DOHH2 (cell line): ENCODE results near the gene INHBC.
"Not testable (repeated sequence)": the region's sequence is repeated elsewhere in the genome, so short reads cannot be mapped to it uniquely, and the experiment has no call there.

Experiments
- H3F3A ChIP-seq: fragments of 200-600 bp; sonication (generic), shearing (Covaris generic); 2 replicates; pipeline ENCODE4 v1.6.0; 2016; ENCODE audit warnings: antibody characterized with exemption, mild to moderate bottlenecking; ENCODE audit not compliant: control insufficient read depth, insufficient read depth
- H3K27ac ChIP-seq: fragments of 200-600 bp; sonication (generic); 2 replicates; pipeline ENCODE4 v1.5.1; 2014; ENCODE audit warnings: low read depth, mild to moderate bottlenecking, low read length, moderate library complexity
- H3K27me3 ChIP-seq: fragments of 200-600 bp; sonication (generic); 2 replicates; pipeline ENCODE4 v1.6.1; 2014; ENCODE audit warnings: mild to moderate bottlenecking, low read length, mixed read lengths; ENCODE audit not compliant: control insufficient read depth
- H3K36me3 ChIP-seq: fragments of 200-600 bp; sonication (generic); 2 replicates; pipeline ENCODE4 v1.6.1; 2014; ENCODE audit warnings: mild to moderate bottlenecking, low read length, moderate library complexity, mixed read lengths; ENCODE audit not compliant: control insufficient read depth
- H3K4me1 ChIP-seq: fragments of 200-600 bp; sonication (generic); 2 replicates; pipeline ENCODE4 v1.6.1; 2014; ENCODE audit warnings: mild to moderate bottlenecking, low read length, mixed read lengths; ENCODE audit not compliant: control insufficient read depth
- H3K4me2 ChIP-seq: fragments of 200-600 bp; sonication (generic); 2 replicates; pipeline ENCODE4 v1.6.0; 2014; ENCODE audit warnings: mild to moderate bottlenecking, low read length, moderate library complexity
- H3K4me3 ChIP-seq: fragments of 200-600 bp; sonication (generic); 2 replicates; pipeline ENCODE4 v1.5.1; 2014; ENCODE audit warnings: mild to moderate bottlenecking, low read length, mixed read lengths
- H3K79me2 ChIP-seq: fragments of 200-600 bp; sonication (generic); 2 replicates; pipeline ENCODE4 v1.6.1; 2014; ENCODE audit warnings: mild to moderate bottlenecking, low read length, mixed read lengths; ENCODE audit not compliant: control insufficient read depth
- H3K9me2 ChIP-seq: fragments of 200-600 bp; sonication (generic); replicated peaks from 2 replicates; pipeline ENCODE4 v1.6.1; 2014; ENCODE audit warnings: mild to moderate bottlenecking, low read length, mixed read lengths; ENCODE audit not compliant: control insufficient read depth
- H3K9me3 ChIP-seq: fragments of 200-600 bp; sonication (generic); 2 replicates; pipeline ENCODE4 v1.6.1; 2014; ENCODE audit warnings: antibody characterized with exemption, low read length, mixed read lengths; ENCODE audit not compliant: control insufficient read depth, insufficient read depth
- H4K20me1 ChIP-seq: fragments of 200-600 bp; sonication (generic); 2 replicates; pipeline ENCODE4 v1.6.0; 2014; ENCODE audit warnings: low read depth, mild to moderate bottlenecking, antibody characterized with exemption, low read length, moderate library complexity; ENCODE audit not compliant: control insufficient read depth, insufficient read depth
- CTCF ChIP-seq: fragments of 200-600 bp; sonication (generic); IDR thresholded peaks from one replicate; pipeline ENCODE4 v1.5.1; 2014; ENCODE audit warnings: antibody characterized with exemption, mild to moderate bottlenecking, low read depth, low read length; ENCODE audit not compliant: poor library complexity, severe bottlenecking
- EZH2phosphoT487 ChIP-seq: fragments of 200-600 bp; sonication (generic); IDR thresholded peaks from 2 replicates; pipeline ENCODE4 v1.6.1; 2017; ENCODE audit warnings: borderline replicate concordance, mild to moderate bottlenecking, antibody characterized with exemption, low read length, moderate library complexity, mixed read lengths

The INHBC gene

GRCh38 chr12:57420482-57420881 is 14.1 kb upstream of the INHBC start:
- Histone ChIP-seq H3K4me2 (no peak overlapping the region), H3K9me2 (no peaks in the 10 kb centered on the region), H3K79me2 (peaks cover 84% of the 10 kb centered on the region)

GRCh38 chr12:57426948-57427347 is 7.6 kb upstream of the INHBC start:
- not testable (repeated sequence) for H3F3A ChIP-seq, H3K27me3 ChIP-seq, H3K27ac ChIP-seq, H4K20me1 ChIP-seq, H3K4me3 ChIP-seq, H3K9me3 ChIP-seq, H3K4me2 ChIP-seq, H3K9me2 ChIP-seq
- peaks cover 72% of the 10 kb centered on the region for H3K79me2 ChIP-seq
- peaks cover 23% of the 10 kb centered on the region for H3K4me1 ChIP-seq
- H3K36me3 ChIP-seq: peaks cover 36% of the 10 kb centered on the region

More at GRCh38 chr12:57420482-57420881, 14.1 kb upstream of the INHBC start:
- H3F3A ChIP-seq: no peaks in the 10 kb centered on the region
- no peak overlapping the region for H3K27ac ChIP-seq
- peaks cover 19% of the 10 kb centered on the region for H3K4me1 ChIP-seq
- no peaks in the 10 kb centered on the region for H3K27me3 ChIP-seq
- TF ChIP-seq CTCF: no peak
- no peak for TF ChIP-seq EZH2phosphoT487
- no peaks in the 10 kb centered on the region for H3K9me3 ChIP-seq
- H4K20me1 ChIP-seq: no peaks in the 10 kb centered on the region; the same call in 1 of the 2 replicates
- peaks cover 34% of the 10 kb centered on the region for H3K36me3 ChIP-seq
- no peak overlapping the region for H3K4me3 ChIP-seq

- Histone ChIP-seq H3K27me3 (no peaks in the 10 kb centered on the region), H3K27ac (no peak overlapping the region), H3F3A (peaks cover 3% of the 10 kb centered on the region; the same call in 1 of the 2 replicates), H3K4me3 (peak overlapping the region; percentile 97), H3K4me2 (peak overlapping the region; percentile 94), H3K9me3 (no peaks in the 10 kb centered on the region), H3K79me2 (peaks cover 57% of the 10 kb centered on the region), H3K36me3 (peaks cover 23% of the 10 kb centered on the region), H4K20me1 (no peaks in the 10 kb centered on the region), H3K4me1 (peaks cover 24% of the 10 kb centered on the region), H3K9me2 (no peaks in the 10 kb centered on the region)
- TF ChIP-seq CTCF (no peak), EZH2phosphoT487 (no peak)
These were observed 5.6 kb upstream of the INHBC start for GRCh38 chr12:57428965-57429364.

- Histone ChIP-seq H3K27ac (peak overlapping the region; percentile 68), H3K9me3 (no peaks in the 10 kb centered on the region), H4K20me1 (no peaks in the 10 kb centered on the region), H3K36me3 (peaks cover 17% of the 10 kb centered on the region), H3K79me2 (peaks cover 51% of the 10 kb centered on the region), H3K4me3 (peak overlapping the region; percentile 97), H3F3A (peaks cover 3% of the 10 kb centered on the region; the same call in 1 of the 2 replicates), H3K9me2 (no peaks in the 10 kb centered on the region), H3K4me1 (peaks cover 24% of the 10 kb centered on the region), H3K27me3 (no peaks in the 10 kb centered on the region), H3K4me2 (peak overlapping the region; percentile 94)
- TF ChIP-seq EZH2phosphoT487 (no peak), CTCF (no peak)
These were observed 5.0 kb upstream of the INHBC start for GRCh38 chr12:57429473-57430111.
